GM12872 (cell line): ENCODE results near the gene PCSK1N.

Experiments used
- TF ChIP-seq, protein P1 (sequence below): IDR thresholded peaks from 3 replicates; pipeline ENCODE4 v1.5.1; 2011; ENCODE audit warnings: low read depth, mild to moderate bottlenecking, low read length, moderate library complexity; ENCODE audit not compliant: insufficient read depth

The PCSK1N gene

DNA sequence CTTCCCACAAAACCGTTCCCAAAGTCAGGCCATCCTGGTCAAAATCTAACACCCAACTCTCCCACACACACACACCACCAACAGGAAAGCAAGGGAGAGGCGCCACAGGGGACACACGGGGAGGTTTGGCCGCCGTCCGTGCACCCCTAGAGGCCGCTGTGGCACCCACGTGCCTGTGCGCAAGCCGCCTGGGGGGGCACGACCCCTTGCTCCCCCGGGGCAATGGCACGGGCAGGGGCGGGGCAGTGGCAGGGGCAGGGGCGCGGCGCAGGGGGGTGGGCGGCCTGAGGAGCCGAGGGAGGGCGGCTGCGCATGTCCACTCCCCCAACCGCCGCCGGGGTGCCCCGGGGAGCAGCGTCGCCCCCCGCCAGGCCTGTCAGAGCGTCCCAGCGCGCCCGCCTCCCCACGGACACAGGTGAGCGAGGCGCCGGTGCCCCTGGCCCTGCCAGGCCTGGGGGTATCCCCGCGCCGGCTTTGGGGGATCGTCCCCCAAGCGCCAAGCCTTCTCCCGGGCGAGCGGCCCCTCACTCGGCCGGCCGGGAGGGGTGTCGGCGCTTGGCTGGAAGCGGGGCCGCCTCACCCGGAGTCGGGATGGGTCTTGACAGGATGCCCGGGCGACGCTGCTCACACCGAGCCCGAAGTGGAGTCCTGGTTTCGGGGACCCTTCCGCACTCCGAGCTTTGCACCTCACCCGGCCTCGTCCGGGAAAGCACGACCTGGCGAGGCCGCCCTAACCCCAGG is 9.1 kb downstream of the PCSK1N start, which contains the start of gene ERAS:
TSS of gene ERAS (plus strand) at position 379 of the 741 bp plus-strand sequence. CDS start 2,611 bp downstream, outside the sequence.
- TF ChIP-seq, protein P1, sequence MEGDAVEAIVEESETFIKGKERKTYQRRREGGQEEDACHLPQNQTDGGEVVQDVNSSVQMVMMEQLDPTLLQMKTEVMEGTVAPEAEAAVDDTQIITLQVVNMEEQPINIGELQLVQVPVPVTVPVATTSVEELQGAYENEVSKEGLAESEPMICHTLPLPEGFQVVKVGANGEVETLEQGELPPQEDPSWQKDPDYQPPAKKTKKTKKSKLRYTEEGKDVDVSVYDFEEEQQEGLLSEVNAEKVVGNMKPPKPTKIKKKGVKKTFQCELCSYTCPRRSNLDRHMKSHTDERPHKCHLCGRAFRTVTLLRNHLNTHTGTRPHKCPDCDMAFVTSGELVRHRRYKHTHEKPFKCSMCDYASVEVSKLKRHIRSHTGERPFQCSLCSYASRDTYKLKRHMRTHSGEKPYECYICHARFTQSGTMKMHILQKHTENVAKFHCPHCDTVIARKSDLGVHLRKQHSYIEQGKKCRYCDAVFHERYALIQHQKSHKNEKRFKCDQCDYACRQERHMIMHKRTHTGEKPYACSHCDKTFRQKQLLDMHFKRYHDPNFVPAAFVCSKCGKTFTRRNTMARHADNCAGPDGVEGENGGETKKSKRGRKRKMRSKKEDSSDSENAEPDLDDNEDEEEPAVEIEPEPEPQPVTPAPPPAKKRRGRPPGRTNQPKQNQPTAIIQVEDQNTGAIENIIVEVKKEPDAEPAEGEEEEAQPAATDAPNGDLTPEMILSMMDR: peak; percentile 44

DNA sequence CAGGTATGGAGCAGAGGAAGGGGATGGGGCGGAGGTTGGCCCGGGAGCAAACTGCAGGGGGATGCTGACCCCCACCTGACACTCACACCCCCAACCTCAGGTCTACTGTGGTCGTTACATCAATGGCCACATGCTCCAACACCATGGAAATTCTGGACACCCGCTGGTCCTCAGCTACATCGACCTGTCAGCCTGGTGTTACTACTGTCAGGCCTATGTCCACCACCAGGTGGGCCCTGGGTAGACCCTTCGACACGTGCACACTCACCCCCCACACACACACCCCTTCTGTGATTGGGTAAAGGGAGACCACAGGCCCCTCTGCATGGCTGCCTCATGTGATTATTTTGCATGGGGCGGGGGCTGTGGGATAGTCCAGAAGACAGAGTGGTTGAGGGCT is 11.3 kb downstream of the PCSK1N start:
- TF ChIP-seq, protein P1: no peak

DNA sequence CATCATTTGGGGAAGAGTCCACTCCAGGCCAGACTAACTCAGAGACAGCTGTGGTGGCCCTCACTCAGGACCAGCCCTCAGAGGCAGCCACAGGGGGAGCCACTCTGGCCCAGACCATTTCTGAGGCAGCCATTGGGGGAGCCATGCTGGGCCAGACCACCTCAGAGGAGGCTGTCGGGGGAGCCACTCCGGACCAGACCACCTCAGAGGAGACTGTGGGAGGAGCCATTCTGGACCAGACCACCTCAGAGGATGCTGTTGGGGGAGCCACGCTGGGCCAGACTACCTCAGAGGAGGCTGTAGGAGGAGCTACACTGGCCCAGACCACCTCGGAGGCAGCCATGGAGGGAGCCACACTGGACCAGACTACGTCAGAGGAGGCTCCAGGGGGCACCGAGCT is 12.4 kb downstream of the PCSK1N start:
- TF ChIP-seq, protein P1: no peak

DNA sequence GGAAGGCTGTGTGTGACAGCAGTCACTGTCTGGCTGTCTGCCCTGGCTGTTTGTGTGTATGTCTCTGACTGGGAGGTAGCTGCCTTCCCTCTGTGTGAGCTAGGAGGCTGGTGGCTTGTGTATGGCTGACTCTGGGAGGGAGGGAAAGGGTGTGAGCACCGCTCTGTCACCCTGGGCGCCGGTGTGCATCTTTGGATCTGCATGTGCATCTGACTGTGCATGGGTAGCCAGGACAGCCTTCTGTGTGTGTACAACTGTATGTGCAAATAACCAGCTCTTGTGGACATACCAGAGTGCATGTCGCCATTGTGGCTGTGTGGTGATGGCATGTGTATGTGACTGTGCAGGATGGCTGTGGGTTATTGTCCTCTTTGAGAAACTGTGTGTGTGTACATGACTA is 16.5 kb downstream of the PCSK1N start:
- TF ChIP-seq, protein P1: no peak

DNA sequence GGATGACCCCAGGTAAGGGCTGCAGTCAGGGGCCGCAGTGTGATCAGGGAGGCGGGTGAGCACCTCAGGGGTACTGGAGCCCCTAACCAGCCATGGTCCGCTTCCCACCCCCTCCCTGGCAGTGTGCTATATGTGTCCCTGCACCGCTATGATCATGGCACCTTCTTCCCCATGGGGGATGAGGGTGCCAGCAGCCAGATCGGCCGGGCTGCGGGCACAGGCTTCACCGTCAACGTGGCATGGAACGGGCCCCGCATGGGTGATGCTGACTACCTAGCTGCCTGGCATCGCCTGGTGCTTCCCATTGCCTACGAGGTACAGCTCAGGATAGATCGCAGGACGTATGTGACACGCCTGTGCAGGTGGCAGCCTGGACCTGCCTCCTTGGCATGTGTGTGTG is 17.3 kb downstream of the PCSK1N start:
- TF ChIP-seq, protein P1: no peak

DNA sequence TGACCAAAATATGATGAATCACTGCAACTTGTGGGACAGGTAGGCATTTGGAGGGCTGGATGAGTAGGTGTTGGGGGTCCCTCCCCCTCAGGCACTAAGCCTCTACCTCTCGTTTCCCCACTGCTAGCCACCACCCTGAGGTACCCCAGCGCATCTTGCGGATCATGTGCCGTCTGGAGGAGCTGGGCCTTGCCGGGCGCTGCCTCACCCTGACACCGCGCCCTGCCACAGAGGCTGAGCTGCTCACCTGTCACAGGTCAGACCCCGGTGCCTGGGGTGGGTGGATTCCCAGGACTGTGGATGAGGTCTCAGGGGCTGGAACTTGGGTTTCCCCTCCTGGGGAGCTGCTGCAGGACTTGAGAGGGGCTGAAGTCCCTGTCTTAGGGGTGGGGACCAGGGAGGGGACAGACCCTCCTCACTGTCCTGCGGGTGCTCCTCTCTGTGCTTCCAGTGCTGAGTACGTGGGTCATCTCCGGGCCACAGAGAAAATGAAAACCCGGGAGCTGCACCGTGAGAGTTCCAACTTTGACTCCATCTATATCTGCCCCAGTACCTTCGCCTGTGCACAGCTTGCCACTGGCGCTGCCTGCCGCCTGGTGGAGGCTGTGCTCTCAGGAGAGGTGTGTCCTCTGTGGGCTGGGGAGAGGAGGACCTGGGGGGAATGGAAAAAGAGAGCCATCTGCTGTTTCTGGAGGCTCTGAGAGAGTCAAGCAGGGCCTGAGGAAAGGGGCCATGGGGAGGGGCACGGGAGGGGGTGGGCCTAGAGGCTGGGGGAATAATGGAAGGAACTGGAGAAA is 19.2 kb downstream of the PCSK1N start:
- TF ChIP-seq, protein P1: no peak

DNA sequence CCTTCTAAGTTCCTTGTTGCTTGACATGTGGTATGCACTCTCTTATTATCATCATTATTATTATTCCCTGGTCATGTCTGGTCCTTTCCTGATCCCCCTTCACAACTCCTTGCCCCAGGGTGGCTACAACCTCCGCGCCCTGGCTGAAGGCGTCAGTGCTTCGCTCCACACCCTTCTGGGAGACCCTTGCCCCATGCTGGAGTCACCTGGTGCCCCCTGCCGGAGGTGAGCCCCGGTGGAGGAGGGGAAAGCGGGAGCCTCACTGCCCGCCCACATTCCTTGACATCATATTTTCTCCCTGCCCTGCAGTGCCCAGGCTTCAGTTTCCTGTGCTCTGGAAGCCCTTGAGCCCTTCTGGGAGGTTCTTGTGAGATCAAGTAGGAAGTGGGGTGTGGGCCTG is 20.1 kb downstream of the PCSK1N start:
- TF ChIP-seq, protein P1: no peak
